Activated CD4-positive, CD25-positive, alpha-beta regulatory T cell treated with anti-CD3 and anti-CD28 coated beads, Interleukin-2, amount 50 U/mL, for 24 hours (primary cell): Measurements from ENCODE around the gene PITPNB.

Experiments used
- ATAC-seq, 2 donors: fragments of 150-1000 bp; cut with Tn5 transposase; one replicate each; pipeline ENCODE4 v1.10.0; 2021; ENCODE audit warnings: mild to moderate bottlenecking in 1 of 2, moderate library complexity in 1 of 2

PITPNB gene

DNA sequence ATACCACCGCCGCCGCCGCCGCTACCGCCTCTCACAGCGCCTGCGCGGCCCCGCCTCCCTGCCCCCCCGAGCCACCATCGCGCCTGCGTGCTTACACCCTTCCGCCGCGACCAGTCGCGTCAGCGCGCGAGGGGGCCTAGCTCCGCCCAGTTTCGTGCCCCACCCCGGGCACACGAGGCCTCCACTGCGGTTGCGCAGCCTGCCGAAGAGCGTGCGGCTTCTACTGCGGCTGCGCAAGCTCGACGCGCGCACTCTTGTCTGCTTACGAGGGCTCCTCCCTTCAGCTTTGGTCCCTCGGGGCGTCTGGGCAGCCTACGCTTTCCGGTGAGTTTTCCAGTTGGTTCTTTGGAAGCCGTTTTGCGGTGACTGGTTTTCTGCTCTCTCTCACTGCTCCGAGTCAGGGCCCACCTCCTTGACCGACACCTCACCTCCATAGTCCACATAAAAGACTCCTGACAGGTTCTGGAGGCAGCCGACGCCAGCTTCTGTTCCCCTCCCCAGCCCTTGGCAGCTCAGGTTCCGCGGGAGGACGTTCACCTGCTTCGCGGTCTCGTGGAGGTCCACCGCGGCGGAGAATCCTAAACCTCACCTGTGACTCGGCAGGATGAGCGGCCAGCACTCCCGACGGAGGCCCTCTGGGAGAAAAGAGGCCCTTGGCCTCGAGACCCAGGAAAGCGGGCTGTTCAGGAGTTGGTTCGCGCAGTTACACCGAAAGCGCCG, at the start of gene PITPNB:
PITPNB (minus strand) TSS at position 35 of the 720 bp plus-strand sequence. CDS start 65 bp downstream, outside the sequence.
- ATAC-seq = peak; percentile 83 to 88

DNA sequence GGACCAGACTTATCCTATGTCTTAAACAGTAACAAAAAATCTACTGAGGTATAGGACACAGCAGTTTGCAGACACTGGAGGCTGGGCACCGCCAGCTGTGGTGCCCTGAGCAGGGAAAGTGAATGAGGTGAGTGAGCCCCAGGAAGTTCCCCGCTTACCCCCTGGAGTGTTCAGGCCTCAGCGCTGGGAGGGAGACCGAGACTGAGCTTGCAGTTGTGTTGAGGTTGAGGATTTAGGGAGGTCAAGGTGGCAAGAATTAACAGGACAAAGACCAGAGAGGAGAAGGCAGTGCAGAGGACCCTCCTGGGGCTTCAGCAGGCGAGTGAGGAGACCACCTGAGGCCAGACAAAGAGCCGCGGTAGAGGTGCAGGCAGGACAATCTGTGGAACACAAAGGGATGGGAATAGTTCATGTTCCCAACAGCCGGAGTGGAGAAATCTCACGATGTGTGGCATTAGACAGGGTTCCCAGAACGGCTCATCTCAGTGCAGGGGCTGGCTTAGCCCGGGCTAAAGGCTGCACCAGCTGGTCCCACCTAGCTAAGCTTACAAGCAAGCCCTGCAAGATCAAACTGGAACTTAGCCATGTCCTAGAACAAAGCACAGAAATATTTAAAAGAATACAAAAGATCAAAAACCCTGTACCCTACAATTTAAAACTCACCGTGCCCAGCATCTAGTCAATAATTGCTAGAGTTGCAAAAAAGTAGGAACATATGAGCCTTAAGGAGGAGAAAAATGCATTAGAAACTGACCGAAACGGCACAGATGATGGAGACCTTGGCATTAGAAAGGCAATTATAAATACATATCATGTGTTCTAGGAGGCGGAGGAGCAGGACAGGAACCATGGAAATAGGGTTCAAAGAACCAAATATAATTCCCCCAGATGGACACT, 47.4 kb upstream of the PITPNB start:
- no peak for ATAC-seq

DNA sequence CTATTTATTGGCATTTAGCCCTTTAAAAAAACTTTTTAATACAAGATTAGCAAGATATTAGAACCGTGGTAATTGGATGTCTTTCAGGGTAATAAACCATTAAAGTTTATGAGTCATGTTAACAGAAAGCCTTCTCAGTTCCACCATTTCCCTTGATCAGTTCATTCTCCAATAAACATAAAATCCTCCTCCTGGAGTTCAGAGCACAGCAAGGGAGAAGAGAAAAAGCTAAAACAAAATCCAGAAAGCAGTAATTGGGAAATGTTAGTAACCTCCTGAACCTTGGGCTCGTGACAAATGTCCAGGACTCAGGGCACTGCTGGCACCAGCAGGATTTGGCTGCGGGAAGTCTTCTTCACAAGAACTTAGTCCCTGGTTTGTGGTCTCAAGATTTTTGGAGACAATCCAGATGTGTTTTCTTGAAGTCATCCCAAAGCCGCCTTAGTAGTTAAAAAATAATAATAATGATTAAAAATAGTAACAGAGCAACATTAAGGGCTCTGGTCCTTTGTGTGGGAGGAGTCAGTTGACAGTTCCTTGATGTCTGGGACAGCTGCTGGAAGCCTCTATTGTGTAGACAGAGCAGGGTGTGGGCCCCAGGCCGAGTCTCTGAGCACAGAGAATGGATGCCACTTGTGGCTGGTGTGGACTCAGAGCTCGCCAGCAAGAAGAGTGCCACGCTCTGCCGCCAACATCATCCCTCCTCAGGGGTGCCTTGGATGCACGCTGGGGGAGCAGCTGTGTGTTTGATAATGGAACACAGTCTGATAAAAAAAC, 43.4 kb upstream of the PITPNB start:
- no peak for ATAC-seq

DNA sequence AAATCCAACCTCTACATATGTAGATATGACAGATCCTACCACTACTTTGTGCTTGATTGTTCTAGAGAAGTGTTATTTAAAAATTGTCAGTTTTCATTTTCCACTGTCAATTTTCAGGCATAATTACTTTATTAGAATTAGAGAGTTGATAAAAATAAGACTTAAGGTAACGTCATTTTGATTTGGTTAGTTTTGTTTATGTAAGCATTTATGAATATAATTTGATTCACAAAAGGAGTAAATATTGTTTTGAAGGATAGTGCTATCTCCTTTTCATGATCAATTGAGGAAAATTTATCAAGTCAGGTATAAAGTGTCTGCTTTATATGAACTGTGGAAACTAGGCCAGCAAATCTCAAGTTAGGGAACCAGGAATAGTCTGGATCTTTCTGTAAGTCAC, 42.6 kb upstream of the PITPNB start:
- no peak for ATAC-seq

- ATAC-seq = no peak
Measured at GRCh38 chr22:27961182-27961581, 42.1 kb upstream of the PITPNB start.

DNA sequence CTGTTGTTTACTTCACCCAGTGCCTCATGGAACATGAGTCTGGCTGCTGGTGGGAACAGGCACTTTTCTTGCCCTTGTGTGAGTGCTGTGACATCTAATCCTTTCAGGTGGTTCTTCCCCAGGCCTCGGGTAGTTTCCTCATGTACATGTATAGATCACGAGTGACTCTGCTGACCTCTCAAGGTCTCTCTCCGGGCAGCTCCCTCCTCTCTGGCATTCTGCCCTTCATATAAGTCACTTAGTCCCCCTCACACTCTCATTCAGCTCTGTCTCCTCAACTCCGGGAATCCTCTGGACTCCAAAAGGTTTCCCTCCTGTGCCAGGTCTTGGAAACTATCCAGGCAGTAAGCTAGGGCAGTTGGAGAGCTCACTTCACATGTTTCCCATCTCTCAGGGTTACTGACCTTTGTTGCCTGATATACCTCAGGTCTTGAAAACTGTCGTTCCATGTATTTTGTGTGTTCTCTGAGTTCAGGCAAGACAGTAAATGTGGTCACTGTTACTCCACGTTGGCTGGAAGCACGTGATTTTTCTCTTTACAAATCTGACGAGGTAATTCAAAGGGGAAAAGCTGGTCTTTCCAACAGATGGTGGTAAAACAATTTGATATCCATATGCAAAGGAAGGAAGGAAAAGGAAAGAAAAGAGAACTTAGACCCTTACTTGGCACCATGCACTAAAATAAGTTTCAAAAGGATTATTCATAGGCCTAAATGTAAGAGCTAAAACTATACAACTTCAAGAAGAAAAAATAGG, 40.5 kb upstream of the PITPNB start:
- no peak for ATAC-seq

DNA sequence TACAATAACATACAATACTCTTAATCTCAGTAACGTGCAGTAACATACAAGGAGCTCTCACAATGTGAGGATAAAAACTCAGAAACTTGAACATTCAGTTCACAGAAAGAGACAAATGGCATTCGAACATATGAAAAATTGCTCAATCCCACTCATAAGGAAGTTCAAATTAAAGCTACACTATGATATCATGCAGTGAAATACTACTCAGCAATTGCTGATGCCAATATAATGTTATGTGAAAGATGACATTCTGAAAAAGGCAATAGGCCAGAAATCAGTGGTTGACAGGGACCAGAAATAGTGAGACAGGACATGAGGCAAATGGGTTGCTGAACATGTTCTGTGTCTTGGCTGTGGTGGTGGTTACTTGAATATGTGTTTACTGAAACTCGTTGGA, 33.7 kb upstream of the PITPNB start:
- no peak for ATAC-seq

GRCh38 chr22:27952091-27952490, 33.0 kb upstream of the PITPNB start:
- no peak for ATAC-seq

DNA sequence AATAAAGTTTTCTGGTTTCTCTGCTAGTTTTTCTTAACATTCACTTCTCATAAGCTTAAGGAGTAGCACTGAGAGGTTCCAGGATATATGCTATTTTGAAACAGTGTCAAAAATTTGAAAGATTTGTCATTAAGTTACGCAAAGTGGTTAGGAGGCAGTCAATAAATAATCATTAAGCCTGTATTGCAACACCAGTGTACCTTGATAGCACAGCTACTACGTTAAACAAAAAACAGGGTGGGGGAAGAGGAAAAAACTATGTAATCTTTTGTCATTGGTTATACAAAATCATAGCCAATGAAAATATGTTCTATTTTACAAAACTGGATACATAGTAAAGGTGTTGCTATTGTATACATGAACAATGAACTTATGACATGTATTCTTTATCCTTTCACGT, 30.4 kb upstream of the PITPNB start:
- no peak for ATAC-seq

GRCh38 chr22:27948569-27948968, 29.5 kb upstream of the PITPNB start:
- no peak for ATAC-seq

- ATAC-seq = no peak
Measured at GRCh38 chr22:27947448-27947847, 28.4 kb upstream of the PITPNB start.

DNA sequence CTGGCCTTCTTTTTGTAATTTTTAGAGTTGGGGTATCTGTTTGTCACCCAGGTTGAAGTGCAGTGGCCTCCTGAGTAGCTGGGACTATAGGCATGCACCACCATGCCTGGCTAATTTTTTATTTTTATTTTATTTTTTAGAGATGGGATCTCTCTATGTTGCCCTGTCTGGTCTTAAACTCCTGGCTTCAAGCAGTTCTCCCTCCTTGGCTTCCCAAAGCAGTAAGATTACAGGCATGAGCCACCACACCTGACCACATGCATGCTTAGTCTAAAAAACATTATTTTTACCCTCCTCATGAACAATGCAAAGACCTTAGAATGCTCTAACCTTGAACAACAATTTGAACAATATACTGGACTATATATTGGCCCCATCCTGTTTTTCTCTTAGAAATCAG, 22.1 kb upstream of the PITPNB start:
- ATAC-seq = no peak

DNA sequence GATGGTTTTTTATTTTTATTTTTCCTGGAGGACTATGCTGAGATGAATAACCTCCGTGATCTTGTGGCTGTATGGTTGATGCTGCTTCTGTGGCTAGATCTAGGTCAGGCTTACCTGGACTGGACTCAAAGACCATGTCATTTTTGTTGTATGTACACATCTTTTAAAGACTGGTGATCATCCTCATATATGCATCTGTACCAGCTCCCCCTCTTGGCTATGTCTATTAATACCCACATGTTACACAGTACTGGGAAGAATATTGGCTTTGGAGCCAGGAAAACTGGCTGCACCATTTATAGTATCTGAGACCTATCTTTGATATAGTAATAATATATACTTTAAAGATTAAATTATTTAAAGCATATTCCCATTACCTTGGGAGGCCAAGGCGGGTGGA, 18.4 kb upstream of the PITPNB start:
- no peak for ATAC-seq

- ATAC-seq = no peak
Measured at GRCh38 chr22:27935897-27936296, 16.8 kb upstream of the PITPNB start.

GRCh38 chr22:27934069-27934468, 15.0 kb upstream of the PITPNB start:
- no peak for ATAC-seq

DNA sequence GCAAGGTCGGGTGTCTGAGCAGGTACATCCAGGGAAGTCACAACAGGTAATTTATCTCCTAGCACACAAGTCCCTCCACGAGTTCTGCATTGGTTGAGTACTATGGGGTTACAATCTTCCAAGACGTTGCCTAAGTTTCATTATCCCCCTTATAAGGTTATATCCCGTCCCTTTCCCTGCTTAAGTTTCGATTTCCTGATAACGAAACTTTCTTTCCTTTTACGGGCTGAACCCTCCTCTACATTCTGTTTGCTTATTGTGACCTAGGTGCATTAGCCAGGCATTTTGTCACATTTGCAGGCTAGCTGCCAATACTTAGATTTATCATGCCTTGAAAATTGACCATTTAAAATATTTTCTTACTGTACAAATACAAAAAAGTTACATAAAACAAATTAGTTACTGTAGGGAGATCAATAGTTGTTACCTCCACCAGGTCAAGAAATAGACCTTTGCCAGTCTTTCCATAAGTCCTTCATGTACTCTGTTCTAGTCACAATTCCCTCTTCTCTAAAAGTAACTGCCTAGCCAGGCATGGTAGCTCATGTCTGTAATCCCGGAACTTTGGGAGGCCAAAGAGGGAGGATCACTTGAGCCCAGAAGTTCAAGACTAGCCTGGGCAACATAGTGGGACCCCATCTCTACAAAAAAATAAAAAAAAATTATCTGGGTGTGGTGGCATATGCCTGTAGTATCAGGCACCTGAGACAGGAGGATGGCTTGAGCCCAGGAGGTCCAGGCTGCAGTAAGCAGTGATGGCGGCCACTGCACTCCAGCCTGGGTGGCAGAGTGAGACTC, 14.3 kb upstream of the PITPNB start:
- ATAC-seq = no peak

- no peak for ATAC-seq
Measured at GRCh38 chr22:27930331-27931060, 11.4 kb upstream of the PITPNB start.

DNA sequence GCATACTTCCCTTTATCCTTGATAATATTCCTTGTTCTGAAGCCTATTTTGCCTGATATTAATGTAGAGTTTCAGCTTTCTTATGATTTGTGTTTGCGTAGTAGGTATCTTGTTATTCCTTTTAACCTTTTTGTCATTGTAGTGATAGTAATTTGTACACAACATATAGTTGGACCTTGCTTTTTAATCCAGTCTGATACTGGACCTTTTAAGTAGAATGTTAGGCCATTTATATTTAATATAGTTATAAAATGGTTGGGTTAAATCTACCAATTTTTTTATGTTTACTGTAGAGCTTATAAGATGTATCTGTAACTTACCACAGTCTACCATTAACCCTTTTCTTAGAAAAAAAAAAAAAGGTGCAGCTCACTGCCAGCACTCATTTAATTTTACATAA, 8.6 kb upstream of the PITPNB start:
- ATAC-seq = no peak

DNA sequence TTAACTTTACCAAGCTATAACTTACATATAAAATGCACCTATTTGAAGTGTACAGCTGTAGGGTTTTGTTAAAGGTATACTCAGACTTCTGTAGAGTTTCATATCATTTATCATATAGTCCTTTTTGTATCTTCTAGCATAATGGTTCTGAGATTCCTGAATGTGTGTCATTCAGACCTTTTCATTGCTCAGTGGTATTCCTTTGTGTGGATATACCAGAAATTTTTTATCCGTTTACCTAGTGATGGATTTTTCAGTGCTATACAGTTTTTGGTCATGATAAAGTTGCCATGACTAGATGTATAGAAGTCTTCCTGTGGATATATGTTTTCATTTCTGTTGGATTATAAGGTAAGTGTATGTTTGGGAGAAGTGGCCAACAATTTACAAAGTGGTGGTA, 6.3 kb upstream of the PITPNB start:
- ATAC-seq = no peak

- peak; percentile 60 to 62 for ATAC-seq
Measured at GRCh38 chr22:27919942-27920755, 1.1 kb upstream of the PITPNB start.
